Upper lobe of left lung (tissue), 6 donors: ENCODE data around the gene FGF14. TPM values are rescaled to one million over a fixed set of nuclear protein-coding genes. Genes with fewer than 3 reads are reported as not detected.

Experiments used
- small RNA-seq, 4 donors: library from RNA; depleted of rRNA; stranded (forward); fragments of <200 nt; gene quantifications; one replicate each; pipeline ENCODE3, GENCODE V24; 2016
- total RNA-seq, 6 donors: library from RNA; depleted of rRNA in 4 of 6; stranded (reverse); fragments of >200 nt in 4 of 6; gene quantifications; one replicate each; pipeline versions ENCODE4 v1.1.0 to v1.2.1, GENCODE V29; 2016 to 2021
- donor health status: DM: no; HTN: no; CAD: no; lungs with moderate emphysema.
- donor health status: DM: no; HTN: yes; CAD: no; lungs with severe emphysema.

FGF14 gene
- total RNA-seq, 6 donors from 2014 or later, result 0.80 to 8.4 (median 4.1) TPM

Small RNAs within 50 kb of the gene (small RNA-seq; reads per million reads assigned to genes)
- gene MIR2681 (0 to 0.22 (median 0.13) reads per million in 4 donors), gene MIR4705 (0 reads per million in 4 donors), gene RNU1-24P (0 reads per million in 4 donors), gene RNY1P2 (0 to 0.14 (median 0) reads per million in 4 donors), gene RPL39P29 (0 reads per million in 4 donors)

Other genes starting within 250 kb of the FGF14 start
- 10 to 100 TPM; 30.8 to 69.1 (median 41.2) TPM for gene TPP2, start 194.9 kb upstream of the FGF14 start, total RNA-seq